SK-N-SH (cell line): ENCODE results near the gene DBH. TPM values are rescaled to one million over a fixed set of nuclear protein-coding genes. Genes with fewer than 3 reads are reported as not detected.

Experiments
- CTCF ChIA-PET: fragments of 300-600, 350-600 bp; formaldehyde crosslinking; extraction: SDS; loops from one replicate; lab custom pipeline; 2021; lab: Yijun Ruan, JAX
- POLR2A ChIA-PET: fragments of 350-600 bp; sonication (Branson Sonifier 250); formaldehyde crosslinking; extraction: SDS; loops from one replicate; lab custom pipeline; 2020; ENCODE audit warnings: antibody characterized with exemption, inconsistent platforms; lab: Yijun Ruan, JAX
- DNase-seq: peaks from one replicate; pipeline ENCODE4 v3.0.0; 2012
- H2AFZ ChIP-seq: fragments of 200-600 bp; sonication (generic); 2 replicates; pipeline ENCODE4 v1.8.1; 2016; ENCODE audit warnings: antibody characterized with exemption, mild to moderate bottlenecking, low read depth
- H3F3A ChIP-seq: fragments of 200-600 bp; sonication (generic); replicated peaks from 2 replicates; pipeline ENCODE3; 2016; ENCODE audit warnings: antibody characterized with exemption, mild to moderate bottlenecking; ENCODE audit not compliant: insufficient read depth
- H3K27ac ChIP-seq, 2 experiments: fragments of 200-500 bp in 1 of 2; fragments of 200-600 bp in 1 of 2; sonication (Bioruptor generic) in 1 of 2; sonication (generic), shearing (Covaris generic) in 1 of 2; 2 replicates each; pipeline versions ENCODE4 v1.5.1 to v1.6.1; 2014 to 2016; ENCODE audit warnings: low read depth in 2 of 2, inconsistent platforms in 1 of 2, low read length in 1 of 2, mild to moderate bottlenecking in 1 of 2, mixed read lengths in 1 of 2
- H3K27me3 ChIP-seq: fragments of 200-600 bp; sonication (generic), shearing (Covaris generic); 2 replicates; pipeline ENCODE4 v1.6.1; 2016; ENCODE audit warnings: mixed run types; ENCODE audit not compliant: insufficient read depth
- H3K36me3 ChIP-seq, 2 experiments: fragments of 200-500 bp in 1 of 2; fragments of 200-600 bp in 1 of 2; sonication (Bioruptor generic) in 1 of 2; sonication (generic) in 1 of 2; replicated peaks in 1 of 2; 2 replicates each; pipeline versions ENCODE3 to v1.5.1; 2014 to 2016; ENCODE audit warnings: low read length in 1 of 2, mild to moderate bottlenecking in 1 of 2; ENCODE audit not compliant: insufficient read depth in 2 of 2, control insufficient read depth in 1 of 2
- H3K4me1 ChIP-seq, 2 experiments: fragments of 200-500 bp in 1 of 2; fragments of 200-600 bp in 1 of 2; sonication (Bioruptor generic) in 1 of 2; sonication (generic), shearing (Covaris generic) in 1 of 2; 2 replicates each; pipeline versions ENCODE4 v1.5.1 to v1.6.1; 2014 to 2016; ENCODE audit warnings: low read depth in 1 of 2, low read length in 1 of 2, mixed run types in 1 of 2; ENCODE audit not compliant: insufficient read depth in 2 of 2, control insufficient read depth in 1 of 2
- H3K4me2 ChIP-seq: fragments of 200-600 bp; sonication (generic), shearing (Covaris generic); 2 replicates; pipeline ENCODE4 v1.6.1; 2017; ENCODE audit warnings: mixed run types
- H3K4me3 ChIP-seq, 2 experiments: fragments of 200-500 bp in 1 of 2; fragments of 200-600 bp in 1 of 2; sonication (Bioruptor generic) in 1 of 2; sonication (generic), shearing (Covaris generic) in 1 of 2; 2 replicates each; pipeline versions ENCODE4 v1.5.1 to v1.8.1; 2014 to 2016; ENCODE audit warnings: low read depth in 2 of 2, inconsistent platforms in 1 of 2, low read length in 1 of 2, mild to moderate bottlenecking in 1 of 2, mixed read lengths in 1 of 2, moderate library complexity in 1 of 2
- H3K79me2 ChIP-seq: fragments of 200-600 bp; sonication (generic); 2 replicates; pipeline ENCODE4 v1.8.1; 2017; ENCODE audit warnings: mild to moderate bottlenecking; ENCODE audit not compliant: insufficient read depth
- H3K9ac ChIP-seq: fragments of 200-600 bp; sonication (generic); 2 replicates; pipeline ENCODE4 v1.6.1; 2017; ENCODE audit warnings: mixed run types
- H3K9me2 ChIP-seq: fragments of 200-600 bp; sonication (generic); 2 replicates; pipeline ENCODE4 v1.6.1; 2017; ENCODE audit warnings: mixed run types
- H3K9me3 ChIP-seq: fragments of 200-600 bp; sonication (generic); 2 replicates; pipeline ENCODE4 v1.6.1; 2017; ENCODE audit warnings: mixed run types, mild to moderate bottlenecking, moderate library complexity
- H4K20me1 ChIP-seq: fragments of 200-600 bp; sonication (generic); 2 replicates; pipeline ENCODE4 v1.6.1; 2017; ENCODE audit warnings: mild to moderate bottlenecking, mixed run types; ENCODE audit not compliant: insufficient read depth
- FOSL2 ChIP-seq: IDR thresholded peaks from 2 replicates; pipeline ENCODE4 v1.4.0; 2012; ENCODE audit warnings: low read depth, mild to moderate bottlenecking, moderate library complexity, borderline replicate concordance
- GABPA ChIP-seq: IDR thresholded peaks from 2 replicates; pipeline ENCODE4 v1.4.0; 2012; ENCODE audit warnings: low read depth, mild to moderate bottlenecking
- JUND ChIP-seq: IDR thresholded peaks from 2 replicates; pipeline ENCODE4 v1.4.0; 2012
- MEF2A ChIP-seq: IDR thresholded peaks from 2 replicates; pipeline ENCODE4 v1.4.0; 2012; ENCODE audit warnings: low read depth, borderline replicate concordance
- MXI1 ChIP-seq: IDR thresholded peaks from 2 replicates; pipeline ENCODE4 v1.6.1; 2012; ENCODE audit warnings: mild to moderate bottlenecking, low read depth, low read length, improper control_type of control experiment
- NRF1 ChIP-seq: IDR thresholded peaks from 2 replicates; pipeline ENCODE4 v1.6.1; 2012; ENCODE audit warnings: low read depth, mild to moderate bottlenecking, low read length
- REST ChIP-seq: IDR thresholded peaks from 2 replicates; pipeline ENCODE4 v1.6.1; 2012; ENCODE audit warnings: mild to moderate bottlenecking, low read depth, low read length, moderate library complexity
- RFX5 ChIP-seq: IDR thresholded peaks from 2 replicates; pipeline ENCODE4 v1.6.1; 2012; ENCODE audit warnings: mild to moderate bottlenecking, improper control_type of control experiment, low read length
- SIN3A ChIP-seq: IDR thresholded peaks from 2 replicates; pipeline ENCODE4 v1.6.1; 2012; ENCODE audit warnings: low read depth, mild to moderate bottlenecking, low read length, moderate library complexity, borderline replicate concordance
- TCF12 ChIP-seq: IDR thresholded peaks from 2 replicates; pipeline ENCODE4 v1.4.0; 2012
- USF1 ChIP-seq: IDR thresholded peaks from 2 replicates; pipeline ENCODE4 v1.4.0; 2012; ENCODE audit warnings: low read depth, borderline replicate concordance
- YY1 ChIP-seq: IDR thresholded peaks from 2 replicates; pipeline ENCODE4 v1.4.0; 2012; ENCODE audit warnings: low read depth, mild to moderate bottlenecking
- WGBS: methylation state at CpG from one replicate; pipeline ENCODE4 v1.1.6; 2017; ENCODE audit warnings: low lambda C conversion rate; 5-methylcytosine and 5-hydroxymethylcytosine counted together
- polyA plus RNA-seq, 3 experiments: library from polyadenylated mRNA; depleted of rRNA; stranded (reverse); fragments of >200 nt; gene quantifications; 2 replicates each; pipeline ENCODE4 v1.2.3, GENCODE V29; 2012
- TF ChIP-seq, protein P1 (sequence below): fragments of 200-600 bp; sonication (generic); IDR thresholded peaks from 2 replicates; pipeline ENCODE4 v1.6.1; 2017; ENCODE audit warnings: antibody characterized with exemption, mild to moderate bottlenecking, moderate library complexity

Gene DBH
- polyA plus RNA-seq, 1 of the 3 experiments (the other 2 are of a cell fraction) = 0.92 TPM

GRCh38 chr9:133612051-133612450, 24.1 kb upstream of the DBH start:
- Histone ChIP-seq H4K20me1 (no peaks in the 10 kb centered on the region), H3K79me2 (no peaks in the 10 kb centered on the region), H3K27ac (no peak overlapping the region), H3K4me1 (peaks cover 0 to 62% of the 10 kb centered on the region in 2 experiments; a peak in 1 of 4 replicates), H3K36me3 (no peaks in the 10 kb centered on the region), H3K27me3 (peaks cover 7% of the 10 kb centered on the region; the same call in 1 of the 2 replicates), H2AFZ (no peak overlapping the region), H3K4me2 (no peak overlapping the region), H3K9me3 (no peaks in the 10 kb centered on the region), H3K9me2 (no peaks in the 10 kb centered on the region), H3K9ac (no peak overlapping the region), H3F3A (no peaks in the 10 kb centered on the region), H3K4me3 (no peak overlapping the region)
- 54% methylated on average over 9 of the region's 9 CpGs for WGBS
- ChIA-PET CTCF (interaction anchor here (1.2 to 1.5 kb wide), 3 partner anchors 9 to 26 kb away, joined by 3 to 5 read pairs (median 3); no protein-coding TSS in a partner anchor), POLR2A (interaction anchor here (1.3 to 18.3 kb wide), 2 partner anchors 8 to 25 kb away, joined by 3 to 261 read pairs; partner anchors contain the start of gene DBH)
- DNase-seq = no peak
- TF ChIP-seq GABPA (no peak), USF1 (no peak), MXI1 (no peak), NRF1 (no peak), JUND (no peak), TCF12 (no peak), FOSL2 (no peak), MEF2A (no peak), RFX5 (no peak), YY1 (no peak), SIN3A (no peak), REST (no peak)
- TF ChIP-seq, protein P1, sequence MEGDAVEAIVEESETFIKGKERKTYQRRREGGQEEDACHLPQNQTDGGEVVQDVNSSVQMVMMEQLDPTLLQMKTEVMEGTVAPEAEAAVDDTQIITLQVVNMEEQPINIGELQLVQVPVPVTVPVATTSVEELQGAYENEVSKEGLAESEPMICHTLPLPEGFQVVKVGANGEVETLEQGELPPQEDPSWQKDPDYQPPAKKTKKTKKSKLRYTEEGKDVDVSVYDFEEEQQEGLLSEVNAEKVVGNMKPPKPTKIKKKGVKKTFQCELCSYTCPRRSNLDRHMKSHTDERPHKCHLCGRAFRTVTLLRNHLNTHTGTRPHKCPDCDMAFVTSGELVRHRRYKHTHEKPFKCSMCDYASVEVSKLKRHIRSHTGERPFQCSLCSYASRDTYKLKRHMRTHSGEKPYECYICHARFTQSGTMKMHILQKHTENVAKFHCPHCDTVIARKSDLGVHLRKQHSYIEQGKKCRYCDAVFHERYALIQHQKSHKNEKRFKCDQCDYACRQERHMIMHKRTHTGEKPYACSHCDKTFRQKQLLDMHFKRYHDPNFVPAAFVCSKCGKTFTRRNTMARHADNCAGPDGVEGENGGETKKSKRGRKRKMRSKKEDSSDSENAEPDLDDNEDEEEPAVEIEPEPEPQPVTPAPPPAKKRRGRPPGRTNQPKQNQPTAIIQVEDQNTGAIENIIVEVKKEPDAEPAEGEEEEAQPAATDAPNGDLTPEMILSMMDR = no peak
